Keratinocyte (primary cell): ENCODE measurements around the gene COA5.

Source experiments
- CTCF ChIP-seq, 3 experiments: IDR thresholded peaks in 1 of 3; conservative IDR thresholded peaks in 1 of 3; optimal IDR thresholded peaks in 1 of 3; 2 replicates in 2 of 3; 3 replicates in 1 of 3; pipeline versions ENCODE3 to v1.5.1; 2011; ENCODE audit warnings: low read length in 3 of 3, mild to moderate bottlenecking in 3 of 3, moderate library complexity in 2 of 3, control low read depth in 1 of 3, inconsistent platforms in 1 of 3; ENCODE audit not compliant: insufficient read depth in 2 of 3; ENCODE audit errors: extremely low read depth in 1 of 3
- EZH2 ChIP-seq: IDR thresholded peaks from one replicate; pipeline ENCODE4 v1.6.1; 2012; ENCODE audit warnings: inconsistent platforms, mild to moderate bottlenecking, low read length, moderate library complexity

GRCh38 chr2:98606431-98606830 lies 1.9 kb downstream of the COA5 start:
- no peak for TF ChIP-seq CTCF (optimal IDR thresholded peaks at IDR 0.05 in 1 of 3, IDR thresholded peaks at IDR 0.05 in 1 of 3, conservative IDR thresholded peaks at IDR 0.05 in 1 of 3; ENCODE audit: extremely low read depth in 1 of 3, insufficient read depth in 2 of 3, low read length in 3 of 3)
- no peak for TF ChIP-seq EZH2
